MCF 10A (cell line): ENCODE data around the gene CST3. TPM values are rescaled to one million over a fixed set of nuclear protein-coding genes. Genes with fewer than 3 reads are reported as not detected.

Experiments
- BruUV-seq: library from RNA; stranded (reverse); fragments of 400-500 nt; replicated peaks from 2 replicates; lab custom pipeline; 2021; lab: Mats Ljungman, UMichigan
- CTCF ChIA-PET: fragments of 300-600 bp; sonication (Branson Sonifier 250); formaldehyde crosslinking; extraction: SDS; loops from one replicate; lab custom pipeline; 2021; ENCODE audit warnings: antibody characterized with exemption, inconsistent platforms; lab: Yijun Ruan, JAX
- POLR2A ChIA-PET: fragments of 300-600, 350-650 bp; sonication (Branson Sonifier 250); formaldehyde crosslinking; extraction: SDS; loops from one replicate; lab custom pipeline; 2020; ENCODE audit warnings: antibody characterized with exemption, inconsistent platforms; lab: Yijun Ruan, JAX
- DNase-seq: peaks from one replicate; pipeline ENCODE4 v3.0.0-alpha.2; 2018; ENCODE audit not compliant: unreplicated experiment
- H3K27ac Mint-ChIP-seq: one replicate; pipeline ENCODE4 v1.8.0; 2022; ENCODE audit warnings: mild to moderate bottlenecking, low read depth, mixed read lengths; ENCODE audit not compliant: unreplicated experiment
- H3K27me3 Mint-ChIP-seq: one replicate; pipeline ENCODE4 v1.8.0; 2022; ENCODE audit warnings: mixed read lengths; ENCODE audit not compliant: insufficient read depth, unreplicated experiment
- H3K36me3 Mint-ChIP-seq: one replicate; pipeline ENCODE4 v1.8.0; 2022; ENCODE audit warnings: mild to moderate bottlenecking, moderate library complexity, mixed read lengths; ENCODE audit not compliant: insufficient read depth, unreplicated experiment
- H3K4me1 Mint-ChIP-seq: one replicate; pipeline ENCODE4 v1.8.0; 2022; ENCODE audit warnings: mixed read lengths; ENCODE audit not compliant: insufficient read depth, unreplicated experiment
- H3K4me3 Mint-ChIP-seq: one replicate; pipeline ENCODE4 v1.8.0; 2022; ENCODE audit warnings: mild to moderate bottlenecking, moderate library complexity, mixed read lengths; ENCODE audit not compliant: unreplicated experiment
- H3K9me3 Mint-ChIP-seq: one replicate; pipeline ENCODE4 v1.8.0; 2022; ENCODE audit warnings: mixed read lengths; ENCODE audit not compliant: unreplicated experiment
- CTCF ChIP-seq: fragments of 200-600 bp; IDR thresholded peaks from one replicate; pipeline ENCODE4 v1.8.0; 2022; ENCODE audit warnings: antibody characterized with exemption, mild to moderate bottlenecking; ENCODE audit not compliant: unreplicated experiment
- intact Hi-C: fragments of 100-400 bp; cut with micrococcal nuclease; formaldehyde crosslinking; loops from 2 replicates; pipeline ENCODE4 v1.14.1; 2022
- total RNA-seq: library from RNA; stranded (reverse); gene quantifications from 2 replicates; pipeline ENCODE4 v1.2.3, GENCODE V29; 2022

The CST3 gene
- total RNA-seq, 1 experiment from 2014 or later = 303 TPM

- Mint-ChIP-seq H3K27me3 (no peaks in the 10 kb centered on the region), H3K27ac (no peak overlapping the region), H3K9me3 (no peaks in the 10 kb centered on the region), H3K36me3 (no peaks in the 10 kb centered on the region), H3K4me3 (no peak overlapping the region), H3K4me1 (no peaks in the 10 kb centered on the region)
- TF ChIP-seq CTCF = no peak
- no peak for DNase-seq
- intact Hi-C loops = no loop called here
- ChIA-PET CTCF (interaction anchor here (0.6 to 17.1 kb wide), 9 partner anchors 7 to 1045 kb away, joined by 3 to 541 read pairs (median 4); partner anchors contain the start of gene CSTL1), POLR2A (interaction anchor here (1.4 kb wide), 1 partner anchor 25 kb away, joined by 3 read pairs; no protein-coding TSS in a partner anchor)
- no TSS peak for BruUV-seq
These were observed 33.4 kb downstream of the CST3 start for GRCh38 chr20:23604306-23604705.

DNA sequence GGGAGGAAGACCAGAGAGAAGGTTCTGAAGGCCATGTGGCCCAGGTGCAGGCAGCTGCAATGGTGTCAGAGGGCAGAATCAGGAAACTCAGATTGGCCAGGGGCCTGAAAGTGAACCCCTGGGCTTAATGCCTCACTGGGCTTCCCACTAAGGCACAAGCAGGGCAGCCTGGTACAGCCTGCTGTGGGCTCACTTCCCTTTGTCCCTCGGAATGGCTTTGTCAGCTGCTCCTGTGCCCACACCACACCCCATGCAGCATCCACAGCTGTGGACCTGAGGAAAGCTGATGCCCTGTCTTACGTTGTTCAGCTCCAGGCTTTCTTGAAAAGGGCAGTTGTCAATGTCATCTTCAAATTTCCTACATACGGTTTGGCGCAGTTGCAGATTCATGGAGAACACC is 34.4 kb downstream of the CST3 start:
- no peak for TF ChIP-seq CTCF
- no TSS peak for BruUV-seq
- intact Hi-C loops = no loop called here
- CTCF ChIA-PET = interaction anchor here (0.7 to 17.1 kb wide), 10 partner anchors 8 to 913 kb away, joined by 3 to 541 read pairs (median 4); partner anchors contain the start of gene CSTL1
- DNase-seq = no peak
- Mint-ChIP-seq H3K4me3 (no peak overlapping the region), H3K27me3 (no peaks in the 10 kb centered on the region), H3K27ac (no peak overlapping the region), H3K4me1 (no peaks in the 10 kb centered on the region), H3K36me3 (no peaks in the 10 kb centered on the region), H3K9me3 (no peaks in the 10 kb centered on the region)
- POLR2A ChIA-PET = interaction anchor here (0.6 to 1.2 kb wide), 2 partner anchors 159 to 244 kb away, joined by 3 read pairs; no protein-coding TSS in a partner anchor

DNA sequence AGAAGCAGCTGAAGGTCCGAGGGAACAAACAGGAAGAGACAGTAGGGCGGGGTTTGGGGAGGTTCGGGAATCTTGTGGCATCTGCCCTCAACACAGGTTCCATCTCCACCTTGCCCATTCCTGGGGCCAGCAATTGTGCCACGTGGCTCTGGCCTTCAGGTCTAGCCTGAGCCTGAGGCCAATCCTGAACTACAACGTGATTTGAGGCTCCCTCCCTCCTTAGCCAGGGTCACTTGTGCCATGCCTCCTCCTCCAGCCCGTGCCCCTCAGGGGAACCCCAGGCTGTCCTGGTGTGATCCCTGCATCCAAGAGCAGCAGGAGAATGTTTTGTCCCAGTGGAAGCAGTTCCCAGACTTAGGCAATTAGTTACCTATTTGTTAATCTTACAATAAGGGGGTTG is 35.1 kb downstream of the CST3 start:
- Mint-ChIP-seq H3K27ac (no peak overlapping the region), H3K4me1 (no peaks in the 10 kb centered on the region), H3K4me3 (no peak overlapping the region), H3K9me3 (no peaks in the 10 kb centered on the region), H3K36me3 (no peaks in the 10 kb centered on the region), H3K27me3 (no peaks in the 10 kb centered on the region)
- intact Hi-C loops = no loop called here
- CTCF ChIA-PET = interaction anchor here (0.7 to 17.1 kb wide), 6 partner anchors 16 to 402 kb away, joined by 4 to 541 read pairs (median 4); partner anchors contain the start of gene CSTL1
- TF ChIP-seq CTCF = no peak
- no peak for DNase-seq
- POLR2A ChIA-PET = interaction anchor here (0.6 to 1.2 kb wide), 2 partner anchors 158 to 243 kb away, joined by 3 read pairs; no protein-coding TSS in a partner anchor
- BruUV-seq = no TSS peak

DNA sequence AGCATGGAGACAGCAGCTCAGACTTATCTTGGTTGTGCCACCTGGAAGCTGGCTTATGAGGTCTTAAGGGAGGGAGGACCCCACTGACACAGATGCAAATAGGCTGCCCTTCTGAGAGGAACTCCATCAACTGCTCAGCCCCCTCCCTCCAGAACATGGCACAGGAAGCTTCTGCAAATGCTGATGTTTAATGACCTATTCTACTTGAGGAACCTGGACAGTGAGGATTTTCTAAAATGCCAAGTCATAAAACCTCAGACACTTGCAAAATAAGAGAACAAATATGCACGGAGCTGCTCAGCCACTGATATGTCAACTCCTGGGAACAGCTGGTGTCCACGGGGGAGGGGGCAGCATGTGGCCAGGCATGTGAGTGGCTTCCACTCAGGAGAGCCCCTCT is 35.5 kb downstream of the CST3 start:
- intact Hi-C loops = no loop called here

More for the DNA sequence above, 35.5 kb downstream of the CST3 start:
- H3K27ac Mint-ChIP-seq = no peak overlapping the region
- H3K27me3 Mint-ChIP-seq = no peaks in the 10 kb centered on the region
- no peak for DNase-seq
- H3K4me1 Mint-ChIP-seq = peaks cover 4% of the 10 kb centered on the region
- no peaks in the 10 kb centered on the region for H3K36me3 Mint-ChIP-seq
- H3K9me3 Mint-ChIP-seq = no peaks in the 10 kb centered on the region
- no TSS peak for BruUV-seq
- no peak for TF ChIP-seq CTCF
- ChIA-PET POLR2A (interaction anchor here (1.2 kb wide), 1 partner anchor 158 kb away, joined by 3 read pairs; no protein-coding TSS in a partner anchor), CTCF (interaction anchor here (0.6 to 17.1 kb wide), 6 partner anchors 15 to 384 kb away, joined by 3 to 541 read pairs (median 4); partner anchors contain the start of gene CSTL1)
- no peak overlapping the region for H3K4me3 Mint-ChIP-seq
